ENCODE results near the gene NAT10.

The NAT10 gene

GRCh38 chr11:34184505-34185015 is 79.1 kb downstream of the NAT10 start:
- TF ChIP-seq CTCF (IDR thresholded peaks at IDR 0.05) = no peak

- TF ChIP-seq CTCF (IDR thresholded peaks at IDR 0.05) = no peak
Observed at GRCh38 chr11:34185926-34186841, 80.8 kb downstream of the NAT10 start.

- TF ChIP-seq CTCF (IDR thresholded peaks at IDR 0.05) = no peak
Observed at GRCh38 chr11:34188181-34188580, 82.8 kb downstream of the NAT10 start.

GRCh38 chr11:34189191-34189590 is 83.8 kb downstream of the NAT10 start:
- no peak for TF ChIP-seq CTCF (IDR thresholded peaks at IDR 0.05)

- TF ChIP-seq CTCF (IDR thresholded peaks at IDR 0.05) = no peak
Observed at GRCh38 chr11:34190192-34191139, 85.0 kb downstream of the NAT10 start.

GRCh38 chr11:34191578-34191977 is 86.1 kb downstream of the NAT10 start:
- TF ChIP-seq CTCF (IDR thresholded peaks at IDR 0.05) = no peak
